K562 (cell line): ENCODE measurements around the gene PRKAR2B. TPM values are rescaled to one million over a fixed set of nuclear protein-coding genes. Genes with fewer than 3 reads are reported as not detected.

ENCODE experiments used
- ATAC-seq: fragments of 200-7000 bp; cut with Tn5 transposase; 3 replicates; pipeline ENCODE4 v1.9.1; 2020; ENCODE audit warnings: moderate library complexity
- BruUV-seq: library from RNA; stranded (reverse); fragments of 400-500 nt; replicated peaks from 2 replicates; lab custom pipeline; 2021; lab: Mats Ljungman, UMichigan
- CTCF ChIA-PET: fragments of 300-600 bp; formaldehyde crosslinking; extraction: SDS; loops from one replicate; lab custom pipeline; 2021; ENCODE audit warnings: low intra/inter-chr PET ratio; lab: Yijun Ruan, JAX
- POLR2A ChIA-PET: fragments of 300-600, 350-650 bp; sonication (Branson Sonifier 250); formaldehyde crosslinking; extraction: SDS; loops from one replicate; lab custom pipeline; 2021; ENCODE audit warnings: antibody characterized with exemption, inconsistent platforms; lab: Yijun Ruan, JAX
- DNase-seq, 4 experiments: peaks; one replicate each; pipeline versions ENCODE4 v3.0.0 to v3.0.0-alpha.2; 2011 to 2018; ENCODE audit warnings: low spot score in 3 of 4, mixed read lengths in 3 of 4; ENCODE audit errors: extremely low read depth in 1 of 4
- FAIRE-seq: peaks from 2 replicates; lab custom pipeline; 2011; peaks lifted over from hg19 to GRCh38; lab: Jason Lieb, UNC
- H2AFZ ChIP-seq: 2 replicates; pipeline ENCODE4 v1.6.0; 2011; ENCODE audit warnings: low read depth, low read length, control low read depth, inconsistent platforms
- H3K27ac ChIP-seq: fragments of 200-600 bp; 3 replicates; pipeline ENCODE4 v1.8.0; 2011; ENCODE audit warnings: low read depth, mild to moderate bottlenecking, control low read depth, inconsistent platforms, low read length, moderate library complexity, mixed read lengths; ENCODE audit errors: extremely low read depth
- H3K27me3 ChIP-seq, 2 experiments: fragments of 300-600 bp in 1 of 2; 2 replicates in 1 of 2; 3 replicates in 1 of 2; pipeline versions ENCODE4 v1.6.0 to v1.8.0; 2011; ENCODE audit warnings: inconsistent platforms in 2 of 2, low read length in 2 of 2, mild to moderate bottlenecking in 1 of 2, mixed read lengths in 1 of 2, moderate library complexity in 1 of 2; ENCODE audit not compliant: control insufficient read depth in 2 of 2, insufficient read depth in 2 of 2
- H3K36me3 ChIP-seq: fragments of 300-600 bp; 3 replicates; pipeline ENCODE4 v1.8.0; 2011; ENCODE audit warnings: mild to moderate bottlenecking, low read length, inconsistent platforms; ENCODE audit not compliant: control insufficient read depth, insufficient read depth
- H3K4me1 ChIP-seq, 2 experiments: fragments of 200-600 bp in 1 of 2; replicated peaks in 1 of 2; 2 replicates in 1 of 2; 3 replicates in 1 of 2; pipeline versions ENCODE4 v1.5.1 to v1.8.0; 2011; ENCODE audit warnings: inconsistent platforms in 2 of 2, low read length in 2 of 2, mild to moderate bottlenecking in 1 of 2, mixed read lengths in 1 of 2, moderate library complexity in 1 of 2; ENCODE audit not compliant: control insufficient read depth in 2 of 2, insufficient read depth in 2 of 2
- H3K4me2 ChIP-seq: 2 replicates; pipeline ENCODE4 v1.6.1; 2011; ENCODE audit warnings: low read length, control low read depth, inconsistent platforms, mixed read lengths; ENCODE audit not compliant: insufficient read depth
- H3K4me3 ChIP-seq: fragments of 200-600 bp; sonication (generic), shearing (Covaris generic); 2 replicates; pipeline ENCODE4 v1.5.1; 2016; ENCODE audit warnings: control low read depth, inconsistent platforms
- H3K79me2 ChIP-seq: fragments of 200-600 bp; 3 replicates; pipeline ENCODE4 v1.8.0; 2011; ENCODE audit warnings: low read length, inconsistent platforms; ENCODE audit not compliant: control insufficient read depth, insufficient read depth
- H3K9ac ChIP-seq, 2 experiments: 2 replicates each; pipeline versions ENCODE4 v1.6.0 to v1.6.1; 2011; ENCODE audit warnings: low read depth in 2 of 2, low read length in 2 of 2, control low read depth in 1 of 2, inconsistent platforms in 1 of 2, mild to moderate bottlenecking in 1 of 2, mixed read lengths in 1 of 2; ENCODE audit not compliant: insufficient read depth in 1 of 2
- H3K9me1 ChIP-seq: one replicate; pipeline ENCODE4 v1.6.0; 2011; ENCODE audit warnings: inconsistent platforms, mild to moderate bottlenecking, low read length, moderate library complexity; ENCODE audit not compliant: control insufficient read depth, insufficient read depth
- H3K9me3 ChIP-seq: replicated peaks from 2 replicates; pipeline ENCODE4 v1.5.1; 2011; ENCODE audit warnings: low read depth, low read length, inconsistent platforms; ENCODE audit not compliant: control insufficient read depth, insufficient read depth
- H4K20me1 ChIP-seq: replicated peaks from 2 replicates; pipeline ENCODE4 v1.6.1; 2011; ENCODE audit warnings: low read length, inconsistent platforms, mixed read lengths; ENCODE audit not compliant: control insufficient read depth, insufficient read depth
- ARNT ChIP-seq, 2 experiments: fragments of 450-650 bp; IDR thresholded peaks; 2 replicates each; pipeline ENCODE4 v1.6.1; 2016; ENCODE audit warnings: mild to moderate bottlenecking in 1 of 2
- CBX3 ChIP-seq, 2 experiments: IDR thresholded peaks; 1 replicate in 1 of 2; 2 replicates in 1 of 2; pipeline ENCODE4 v1.6.1; 2012; ENCODE audit warnings: inconsistent platforms in 2 of 2, low read length in 2 of 2, borderline replicate concordance in 1 of 2, control low read depth in 1 of 2
- CC2D1A ChIP-seq: fragments of 450-650 bp; IDR thresholded peaks from 2 replicates; pipeline ENCODE4 v1.6.1; 2017; ENCODE audit warnings: mild to moderate bottlenecking
- HDAC1 ChIP-seq, 2 experiments: fragments of 450-650 bp; IDR thresholded peaks; 2 replicates each; pipeline ENCODE4 v1.6.1; 2016 to 2017; ENCODE audit warnings: inconsistent platforms in 1 of 2, mild to moderate bottlenecking in 1 of 2, moderate library complexity in 1 of 2
- KDM1A ChIP-seq, 2 experiments: fragments of 450-650 bp; IDR thresholded peaks; 2 replicates each; pipeline ENCODE4 v1.6.1; 2016; ENCODE audit warnings: mild to moderate bottlenecking in 2 of 2
- MIER1 ChIP-seq: fragments of 450-650 bp; IDR thresholded peaks from 2 replicates; pipeline ENCODE4 v1.6.1; 2016; ENCODE audit warnings: antibody characterized with exemption, mild to moderate bottlenecking, low read depth
- NBN ChIP-seq: fragments of 450-650 bp; IDR thresholded peaks from 2 replicates; pipeline ENCODE4 v1.6.1; 2016; ENCODE audit warnings: low read depth, mild to moderate bottlenecking
- NFATC3 ChIP-seq: fragments of 450-650 bp; IDR thresholded peaks from 2 replicates; pipeline ENCODE4 v1.6.1; 2017; ENCODE audit warnings: mild to moderate bottlenecking
- NFE2 ChIP-seq: IDR thresholded peaks from 2 replicates; pipeline ENCODE4 v1.6.1; 2014; ENCODE audit warnings: antibody characterized with exemption, low read depth
- PML ChIP-seq: IDR thresholded peaks from 2 replicates; pipeline ENCODE4 v1.6.1; 2012; ENCODE audit warnings: low read length, inconsistent platforms
- RCOR1 ChIP-seq, 2 experiments: IDR thresholded peaks; 2 replicates each; pipeline ENCODE4 v1.6.1; 2012; ENCODE audit warnings: low read depth in 2 of 2, low read length in 2 of 2, borderline replicate concordance in 1 of 2, improper control_type of control experiment in 1 of 2
- SMARCA5 ChIP-seq: fragments of 450-650 bp; IDR thresholded peaks from 2 replicates; pipeline ENCODE4 v1.6.1; 2016
- TEAD4 ChIP-seq, 2 experiments: sonication (generic) in 1 of 2; formaldehyde crosslinking in 1 of 2; IDR thresholded peaks; 2 replicates each; pipeline versions ENCODE4 v1.6.1 to v1.8.0; 2012 to 2022; ENCODE audit warnings: borderline replicate concordance in 1 of 2, inconsistent platforms in 1 of 2, low read length in 1 of 2, mild to moderate bottlenecking in 1 of 2, missing genetic modification reagents in 1 of 2
- TRIM24 ChIP-seq, 2 experiments: fragments of 450-650 bp; IDR thresholded peaks; 2 replicates each; pipeline ENCODE4 v1.6.1; 2016
- ZEB2 ChIP-seq: fragments of 450-650 bp; IDR thresholded peaks from 2 replicates; pipeline ENCODE4 v1.6.1; 2016
- ZNF24 ChIP-seq: fragments of 450-650 bp; IDR thresholded peaks from 2 replicates; pipeline ENCODE4 v1.6.1; 2016
- in situ Hi-C: fragments of 300-500 bp; cut with MboI; formaldehyde crosslinking; loops from 4 replicates; pipeline ENCODE4 v1.15.0; 2018; ENCODE audit warnings: inconsistent platforms, mixed read lengths
- intact Hi-C: fragments of 100-400 bp; cut with micrococcal nuclease; formaldehyde crosslinking; loops from 2 replicates; pipeline ENCODE4 v1.14.2; 2022
- polyA plus RNA-seq, 8 experiments: library from polyadenylated mRNA; depleted of rRNA in 4 of 8; stranded (reverse) in 5 of 8; unstranded in 3 of 8; fragments of >200 nt; fragmentation: Nextera tagmentation in 2 of 8; fragmentation: Illumina TruSeq in 1 of 8; extraction: Ambion mirVana in 2 of 8; extraction: Trizol in 1 of 8; gene quantifications; 2 replicates each; pipeline versions ENCODE4 v1.2.1 to v1.2.3, GENCODE V29; 2011 to 2014; ENCODE audit warnings: inconsistent platforms in 1 of 8, missing spikeins in 1 of 8
- total RNA-seq, 7 experiments: library from RNA; depleted of rRNA in 6 of 7; stranded (reverse); fragments of >200 nt in 6 of 7; fragmentation: Illumina TruSeq in 2 of 7; extraction: Trizol in 2 of 7; gene quantifications; 2 replicates each; pipeline versions ENCODE4 v1.2.1 to v1.2.3, GENCODE V29; 2011 to 2021; ENCODE audit warnings: low replicate concordance in 1 of 7
- TF ChIP-seq, protein P1 (sequence below): IDR thresholded peaks from 2 replicates; pipeline ENCODE4 v1.6.1; 2016; ENCODE audit warnings: missing genetic modification characterization, missing compliant biosample characterization
- TF ChIP-seq, protein P2 (sequence below): fragments of 450-650 bp; formaldehyde crosslinking; IDR thresholded peaks from 2 replicates; pipeline ENCODE4 v1.4.0; 2022; ENCODE audit warnings: mild to moderate bottlenecking, moderate library complexity
- TF ChIP-seq, protein P3 (sequence below): fragments of 450-650 bp; IDR thresholded peaks from 2 replicates; pipeline ENCODE4 v1.6.1; 2016; ENCODE audit warnings: mild to moderate bottlenecking

Gene PRKAR2B
- total and polyA plus RNA-seq, 9 of the 15 experiments (the other 6 are each of a cell fraction or from before 2014, with no cell fraction given) = 59.0 to 173 (median 129) TPM

DNA sequence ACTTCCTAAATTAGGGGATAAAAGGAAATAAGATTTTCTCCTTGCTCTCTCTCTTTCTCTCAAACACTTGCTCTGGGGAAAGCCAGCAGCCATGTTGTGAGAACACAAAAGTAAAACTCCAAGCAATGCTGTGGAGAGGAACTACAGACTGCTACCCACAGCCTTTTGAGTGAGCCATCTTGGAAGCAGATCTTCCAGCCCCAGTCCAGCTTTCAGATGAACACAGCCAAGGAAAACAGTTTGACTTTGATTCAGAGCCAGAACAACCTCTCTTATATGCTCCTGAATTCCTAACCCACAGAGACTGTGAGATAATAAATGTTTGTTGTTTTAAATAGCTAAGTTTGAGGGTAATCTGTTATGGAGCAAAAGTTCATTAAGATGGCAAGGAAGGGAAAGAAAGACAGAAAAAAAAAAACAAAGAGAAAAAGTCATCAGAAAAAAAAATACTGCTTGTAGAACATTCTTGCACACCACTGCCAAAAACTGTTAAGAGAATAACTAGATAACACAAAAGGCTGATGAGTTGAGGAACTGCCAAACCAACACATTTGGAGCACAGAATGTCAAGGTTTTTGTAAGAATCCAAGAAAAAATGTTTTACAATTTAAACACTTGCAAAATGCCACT, 20.9 kb upstream of the PRKAR2B start:
- intact Hi-C loops = no loop called here
- ATAC-seq = no peak
- in situ Hi-C loops = no loop called here
- H2AFZ ChIP-seq = peak overlapping the region; percentile 77
- H3K4me3 ChIP-seq = no peak overlapping the region
- no peaks in the 10 kb centered on the region for H3K27me3 ChIP-seq
- peak overlapping the region in 1 of 2 experiments; percentile 5; a peak in 1 of 4 replicates for H3K9ac ChIP-seq
- ChIA-PET CTCF (interaction anchor here (0.5 kb wide), 1 partner anchor 28 kb away, joined by 3 read pairs; no protein-coding TSS in a partner anchor), POLR2A (interaction anchor here (1.3 to 3.8 kb wide), 3 partner anchors 15 to 19 kb away, joined by 3 to 34 read pairs (median 5); no protein-coding TSS in a partner anchor)
- peaks cover 5% of the 10 kb centered on the region for H3K9me3 ChIP-seq
- H4K20me1 ChIP-seq = no peaks in the 10 kb centered on the region
- H3K79me2 ChIP-seq = no peaks in the 10 kb centered on the region
- H3K4me2 ChIP-seq = no peak overlapping the region
- H3K36me3 ChIP-seq = no peaks in the 10 kb centered on the region
- peaks cover 30 to 42% of the 10 kb centered on the region in 2 experiments for H3K4me1 ChIP-seq
- DNase-seq = no peak
- H3K27ac ChIP-seq = peak overlapping the region; percentile 54; the same call in 2 of the 3 replicates
- FAIRE-seq = no peak
- no TSS peak for BruUV-seq
- H3K9me1 ChIP-seq = no peaks in the 10 kb centered on the region
- TF ChIP-seq TRIM24 (IDR thresholded peaks at IDR 0.05) = peak; percentile 70 to 83
- TF ChIP-seq, protein P1, sequence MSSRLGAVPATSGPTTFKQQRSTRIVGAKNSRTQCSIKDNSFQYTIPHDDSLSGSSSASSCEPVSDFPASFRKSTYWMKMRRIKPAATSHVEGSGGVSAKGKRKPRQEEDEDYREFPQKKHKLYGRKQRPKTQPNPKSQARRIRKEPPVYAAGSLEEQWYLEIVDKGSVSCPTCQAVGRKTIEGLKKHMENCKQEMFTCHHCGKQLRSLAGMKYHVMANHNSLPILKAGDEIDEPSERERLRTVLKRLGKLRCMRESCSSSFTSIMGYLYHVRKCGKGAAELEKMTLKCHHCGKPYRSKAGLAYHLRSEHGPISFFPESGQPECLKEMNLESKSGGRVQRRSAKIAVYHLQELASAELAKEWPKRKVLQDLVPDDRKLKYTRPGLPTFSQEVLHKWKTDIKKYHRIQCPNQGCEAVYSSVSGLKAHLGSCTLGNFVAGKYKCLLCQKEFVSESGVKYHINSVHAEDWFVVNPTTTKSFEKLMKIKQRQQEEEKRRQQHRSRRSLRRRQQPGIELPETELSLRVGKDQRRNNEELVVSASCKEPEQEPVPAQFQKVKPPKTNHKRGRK (tag) = 0 out of 2 replicates have a peak, but pooled peaks have one; percentile 17
- TF ChIP-seq RCOR1 (IDR thresholded peaks at IDR 0.05; ENCODE audit: borderline replicate concordance in 1 of 2, low read depth in 2 of 2, low read length in 2 of 2) = no peak; a peak in 1 of 4 replicates
- peak; percentile 22; the same call in 1 of the 2 replicates for TF ChIP-seq CC2D1A
- peak in 1 of 2 experiments; percentile 84; a peak in 1 of 4 replicates for TF ChIP-seq HDAC1 (IDR thresholded peaks at IDR 0.05)
- TF ChIP-seq SMARCA5 = 0 out of 2 replicates have a peak, but pooled peaks have one; percentile 65
- 0 out of 2 replicates have a peak, but pooled peaks have one; percentile 20 for TF ChIP-seq MIER1
- TF ChIP-seq KDM1A (IDR thresholded peaks at IDR 0.05) = 0 out of 4 replicates have a peak, but pooled peaks of 1 of the 2 experiments have one; percentile 47
- TF ChIP-seq TEAD4 (IDR thresholded peaks at IDR 0.05; ENCODE audit: low read length) = 0 out of 2 replicates have a peak, but pooled peaks have one; percentile 6
- TF ChIP-seq TEAD4 (CRISPR knock-in tag; IDR thresholded peaks at IDR 0.05; ENCODE audit: borderline replicate concordance) = no peak
- TF ChIP-seq, protein P2, sequence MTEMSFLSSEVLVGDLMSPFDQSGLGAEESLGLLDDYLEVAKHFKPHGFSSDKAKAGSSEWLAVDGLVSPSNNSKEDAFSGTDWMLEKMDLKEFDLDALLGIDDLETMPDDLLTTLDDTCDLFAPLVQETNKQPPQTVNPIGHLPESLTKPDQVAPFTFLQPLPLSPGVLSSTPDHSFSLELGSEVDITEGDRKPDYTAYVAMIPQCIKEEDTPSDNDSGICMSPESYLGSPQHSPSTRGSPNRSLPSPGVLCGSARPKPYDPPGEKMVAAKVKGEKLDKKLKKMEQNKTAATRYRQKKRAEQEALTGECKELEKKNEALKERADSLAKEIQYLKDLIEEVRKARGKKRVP (CRISPR knock-in tag) = no peak
- TF ChIP-seq NFATC3 = 0 out of 2 replicates have a peak, but pooled peaks have one; percentile 30
- TF ChIP-seq ZEB2 = 0 out of 2 replicates have a peak, but pooled peaks have one; percentile 33
- TF ChIP-seq NFE2 = no peak
- TF ChIP-seq ZNF24 = 0 out of 2 replicates have a peak, but pooled peaks have one; percentile 18
- 0 out of 4 replicates have a peak, but pooled peaks of 1 of the 2 experiments have one; percentile 18 for TF ChIP-seq ARNT (IDR thresholded peaks at IDR 0.05)
- peak in 1 of 2 experiments; percentile 100; a peak in 2 of 3 replicates for TF ChIP-seq CBX3 (IDR thresholded peaks at IDR 0.05; ENCODE audit: borderline replicate concordance in 1 of 2, low read length in 2 of 2)
- TF ChIP-seq, protein P3, sequence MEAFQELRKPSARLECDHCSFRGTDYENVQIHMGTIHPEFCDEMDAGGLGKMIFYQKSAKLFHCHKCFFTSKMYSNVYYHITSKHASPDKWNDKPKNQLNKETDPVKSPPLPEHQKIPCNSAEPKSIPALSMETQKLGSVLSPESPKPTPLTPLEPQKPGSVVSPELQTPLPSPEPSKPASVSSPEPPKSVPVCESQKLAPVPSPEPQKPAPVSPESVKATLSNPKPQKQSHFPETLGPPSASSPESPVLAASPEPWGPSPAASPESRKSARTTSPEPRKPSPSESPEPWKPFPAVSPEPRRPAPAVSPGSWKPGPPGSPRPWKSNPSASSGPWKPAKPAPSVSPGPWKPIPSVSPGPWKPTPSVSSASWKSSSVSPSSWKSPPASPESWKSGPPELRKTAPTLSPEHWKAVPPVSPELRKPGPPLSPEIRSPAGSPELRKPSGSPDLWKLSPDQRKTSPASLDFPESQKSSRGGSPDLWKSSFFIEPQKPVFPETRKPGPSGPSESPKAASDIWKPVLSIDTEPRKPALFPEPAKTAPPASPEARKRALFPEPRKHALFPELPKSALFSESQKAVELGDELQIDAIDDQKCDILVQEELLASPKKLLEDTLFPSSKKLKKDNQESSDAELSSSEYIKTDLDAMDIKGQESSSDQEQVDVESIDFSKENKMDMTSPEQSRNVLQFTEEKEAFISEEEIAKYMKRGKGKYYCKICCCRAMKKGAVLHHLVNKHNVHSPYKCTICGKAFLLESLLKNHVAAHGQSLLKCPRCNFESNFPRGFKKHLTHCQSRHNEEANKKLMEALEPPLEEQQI = peak; percentile 12; the same call in 1 of the 2 replicates
- TF ChIP-seq PML = 0 out of 2 replicates have a peak, but pooled peaks have one; percentile 45
- 0 out of 2 replicates have a peak, but pooled peaks have one; percentile 33 for TF ChIP-seq NBN
